Esophagus squamous epithelium (tissue), 5 donors: ENCODE data around the gene CROCC. TPM values are rescaled to one million over a fixed set of nuclear protein-coding genes. Genes with fewer than 3 reads are reported as not detected.

ENCODE experiments used
- DNase-seq: peaks from one replicate; lab custom pipeline; 2025; lab: John Stamatoyannopoulos, UW
- H3K27ac ChIP-seq, 4 donors: fragments of 200-600 bp; sonication (generic); one replicate each; pipeline ENCODE4 v1.5.1; 2016 to 2019; ENCODE audit warnings: mild to moderate bottlenecking in 1 of 4
- H3K27me3 ChIP-seq, 4 donors: fragments of 200-600 bp; sonication (generic); 1 replicate in 3 of 4; 2 replicates in 1 of 4; pipeline versions ENCODE4 v1.5.1 to v1.6.0; 2017 to 2021; ENCODE audit warnings: antibody characterized with exemption in 1 of 4
- H3K36me3 ChIP-seq, 3 donors: fragments of 200-600 bp; sonication (generic); one replicate each; pipeline ENCODE4 v1.5.1; 2016 to 2019
- H3K4me1 ChIP-seq, 3 donors: fragments of 200-600 bp; sonication (generic); one replicate each; pipeline ENCODE4 v1.5.1; 2017 to 2019
- H3K4me3 ChIP-seq, 4 donors: fragments of 200-600 bp; sonication (generic); 1 replicate in 3 of 4; 2 replicates in 1 of 4; pipeline ENCODE4 v1.5.1; 2016 to 2019; ENCODE audit warnings: mild to moderate bottlenecking in 2 of 4, moderate library complexity in 1 of 4
- H3K9me3 ChIP-seq, 3 donors: fragments of 200-600 bp; sonication (generic); one replicate each; pipeline ENCODE4 v1.5.1; 2016 to 2019
- POLR2A ChIP-seq, 4 donors: fragments of 450-650 bp; IDR thresholded peaks; one replicate each; pipeline ENCODE4 v1.6.1; 2017; ENCODE audit warnings: antibody characterized with exemption in 4 of 4, mild to moderate bottlenecking in 4 of 4, moderate library complexity in 3 of 4
- WGBS, 2 donors: methylation state at CpG; one replicate each; pipeline ENCODE4 v1.1.5; 2018; 5-methylcytosine and 5-hydroxymethylcytosine counted together
- intact Hi-C: fragments of 100-400 bp; cut with DNase I; formaldehyde crosslinking; loops from one replicate; pipeline ENCODE4 v1.15.0; 2022
- total RNA-seq, 4 donors: library from RNA; depleted of rRNA; stranded (reverse); fragments of >200 nt; gene quantifications; one replicate each; pipeline ENCODE4 v1.1.0, GENCODE V29; 2016
- TF ChIP-seq, protein P1 (sequence below), 6 experiments: fragments of 450-650 bp in 4 of 6; fragments of 200-600 bp in 2 of 6; sonication (generic) in 2 of 6; IDR thresholded peaks; one replicate each; pipeline ENCODE4 v1.5.1; 2016 to 2019; ENCODE audit warnings: antibody characterized with exemption in 6 of 6, mild to moderate bottlenecking in 4 of 6, moderate library complexity in 4 of 6
- donor health status: DM: yes; HTN: yes; CAD: no.

The CROCC gene
- total RNA-seq, 4 donors from 2014 or later, result 8.5 to 43.1 (median 30.2) TPM

DNA sequence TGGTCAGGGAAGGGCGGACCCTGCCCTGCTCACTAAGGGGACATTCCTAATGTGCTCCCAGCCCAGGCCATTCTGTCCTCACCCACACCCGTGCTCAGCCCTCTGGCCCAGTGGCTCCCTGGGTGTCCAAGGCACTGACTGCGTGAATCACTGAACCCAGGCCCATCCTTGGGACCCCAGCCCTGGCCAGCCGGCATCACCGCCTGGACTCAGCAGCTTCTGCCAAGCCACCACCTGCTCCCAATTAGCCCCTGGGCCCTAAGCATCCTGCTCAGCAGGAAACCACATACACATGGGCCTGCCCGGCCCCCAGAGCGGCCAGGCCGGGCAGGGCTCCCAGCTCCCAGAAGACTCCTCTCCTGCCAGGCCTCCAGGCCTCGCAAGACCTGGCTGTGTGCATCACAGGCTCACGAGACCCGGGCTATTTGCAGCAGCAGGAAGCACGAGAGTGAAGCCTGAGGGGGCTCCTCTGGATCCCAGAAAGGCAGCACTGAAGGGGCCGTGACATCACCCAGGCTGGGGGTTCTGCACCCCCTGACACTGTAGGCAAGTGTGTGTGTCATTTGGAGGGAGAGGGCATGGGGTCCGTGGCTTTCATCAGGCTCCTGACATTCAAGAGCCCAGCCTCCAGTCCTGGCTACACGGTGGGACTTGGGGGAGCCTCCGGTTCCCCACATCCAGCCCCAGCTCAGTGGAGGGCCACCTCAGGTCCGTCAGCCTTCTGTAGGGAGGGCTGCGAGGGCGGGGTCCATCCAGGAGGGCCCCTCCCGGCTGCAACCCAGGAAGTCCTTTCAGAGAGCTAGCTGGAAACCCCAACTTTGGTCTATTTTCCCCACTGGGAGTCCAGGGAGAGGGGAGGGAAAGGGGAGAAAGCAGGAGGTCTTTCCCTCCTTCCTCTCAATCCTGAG lies 57.1 kb downstream of the CROCC start:
- TF ChIP-seq, protein P1, sequence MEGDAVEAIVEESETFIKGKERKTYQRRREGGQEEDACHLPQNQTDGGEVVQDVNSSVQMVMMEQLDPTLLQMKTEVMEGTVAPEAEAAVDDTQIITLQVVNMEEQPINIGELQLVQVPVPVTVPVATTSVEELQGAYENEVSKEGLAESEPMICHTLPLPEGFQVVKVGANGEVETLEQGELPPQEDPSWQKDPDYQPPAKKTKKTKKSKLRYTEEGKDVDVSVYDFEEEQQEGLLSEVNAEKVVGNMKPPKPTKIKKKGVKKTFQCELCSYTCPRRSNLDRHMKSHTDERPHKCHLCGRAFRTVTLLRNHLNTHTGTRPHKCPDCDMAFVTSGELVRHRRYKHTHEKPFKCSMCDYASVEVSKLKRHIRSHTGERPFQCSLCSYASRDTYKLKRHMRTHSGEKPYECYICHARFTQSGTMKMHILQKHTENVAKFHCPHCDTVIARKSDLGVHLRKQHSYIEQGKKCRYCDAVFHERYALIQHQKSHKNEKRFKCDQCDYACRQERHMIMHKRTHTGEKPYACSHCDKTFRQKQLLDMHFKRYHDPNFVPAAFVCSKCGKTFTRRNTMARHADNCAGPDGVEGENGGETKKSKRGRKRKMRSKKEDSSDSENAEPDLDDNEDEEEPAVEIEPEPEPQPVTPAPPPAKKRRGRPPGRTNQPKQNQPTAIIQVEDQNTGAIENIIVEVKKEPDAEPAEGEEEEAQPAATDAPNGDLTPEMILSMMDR (IDR thresholded peaks at IDR 0.05), result no peak
- TF ChIP-seq POLR2A (IDR thresholded peaks at IDR 0.05), result peak in 1 of 4 donors; percentile 37
- peaks cover 11 to 62% (median 19%) of the 10 kb centered on the region in 3 donors for H3K4me1 ChIP-seq
- no peak for DNase-seq
- no peaks in the 10 kb centered on the region for H3K9me3 ChIP-seq
- intact Hi-C loops, result no loop called here
- WGBS, 2 donors, result 57% methylated on average over 2 of the region's 20 CpGs; no CpG with 5 or more reads in 1 of the 2 donors
- H3K36me3 ChIP-seq, result no peaks in the 10 kb centered on the region
- H3K27me3 ChIP-seq, result peaks cover 0 to 31% (median 0%) of the 10 kb centered on the region in 4 donors
- H3K4me3 ChIP-seq, result peak overlapping the region in 3 of 4 donors; percentile 35 to 73 (median 55)
- peak overlapping the region; percentile 13 to 78 (median 69) for H3K27ac ChIP-seq

- WGBS, 2 donors, result 7 to 23% methylated on average over 14 to 24 of the region's 44 CpGs
- no peaks in the 10 kb centered on the region for H3K9me3 ChIP-seq
- H3K36me3 ChIP-seq, result no peaks in the 10 kb centered on the region
- intact Hi-C loops, result no loop called here
- no peak for TF ChIP-seq POLR2A (IDR thresholded peaks at IDR 0.05)
- TF ChIP-seq, protein P1 (IDR thresholded peaks at IDR 0.05), result no peak
- no peak for DNase-seq
- peak overlapping the region; percentile 35 to 73 (median 46) for H3K4me3 ChIP-seq
- H3K27me3 ChIP-seq, result peaks cover 0 to 31% (median 0%) of the 10 kb centered on the region in 4 donors
- peaks cover 16 to 71% (median 23%) of the 10 kb centered on the region in 3 donors for H3K4me1 ChIP-seq
- peak overlapping the region; percentile 13 to 78 (median 69) for H3K27ac ChIP-seq
Measured at GRCh38 chr1:16979475-16980327, 58.0 kb downstream of the CROCC start.

- WGBS, 2 donors, result 24 to 35% methylated on average over 6 of the region's 53 CpGs
- no peak for DNase-seq
- H3K36me3 ChIP-seq, result peaks cover 0 to 2% (median 0%) of the 10 kb centered on the region in 3 donors
- no peak for TF ChIP-seq POLR2A (IDR thresholded peaks at IDR 0.05)
- TF ChIP-seq, protein P1 (IDR thresholded peaks at IDR 0.05), result no peak
- H3K27me3 ChIP-seq, result peaks cover 0 to 31% (median 0%) of the 10 kb centered on the region in 4 donors
- H3K4me1 ChIP-seq, result peaks cover 16 to 67% (median 25%) of the 10 kb centered on the region in 3 donors
- peak within 1 kb of the TSS; percentile 35 to 73 (median 46) for H3K4me3 ChIP-seq
- intact Hi-C loops, result no loop called here
- no peaks in the 10 kb centered on the region for H3K9me3 ChIP-seq
- peak within 1 kb of the TSS; percentile 30 to 78 (median 69) for H3K27ac ChIP-seq
Measured at GRCh38 chr1:16980473-16981268, 58.9 kb downstream of the CROCC start, which contains the start of gene MFAP2. Gene MFAP2 (minus strand): TSS chr1:16980620. CDS start chr1:16978273, 2,347 bp downstream.

DNA sequence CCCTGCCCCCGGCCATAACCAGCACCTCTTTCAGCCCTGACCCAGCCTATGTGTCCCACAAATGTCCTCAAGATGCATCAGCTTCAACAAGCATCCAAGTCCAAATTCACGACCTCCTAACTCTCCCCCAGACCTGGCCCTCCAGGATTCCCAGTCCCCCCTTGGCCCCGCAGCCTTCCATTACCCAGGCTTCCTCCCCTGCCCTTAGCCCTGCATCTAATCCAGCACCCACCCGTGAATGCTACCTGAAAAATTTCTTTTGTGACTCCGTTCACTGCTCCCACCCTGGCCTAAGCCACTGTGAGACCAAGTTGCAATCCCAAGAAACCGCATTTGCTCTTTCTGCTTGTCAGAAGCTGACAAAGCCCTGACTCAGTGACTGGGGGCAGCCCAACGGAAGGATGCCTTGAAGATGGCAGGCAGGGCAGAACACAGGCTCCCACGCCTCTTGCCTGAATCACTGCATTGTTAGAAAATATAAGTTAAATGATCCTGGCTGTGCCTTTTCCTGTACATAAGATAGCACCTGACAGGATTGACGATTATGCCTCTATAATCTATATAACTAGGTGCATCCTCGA lies 59.6 kb downstream of the CROCC start:
- intact Hi-C loops, result no loop called here
- H3K27ac ChIP-seq, result no peak overlapping the region
- H3K4me1 ChIP-seq, result peaks cover 16 to 60% (median 25%) of the 10 kb centered on the region in 3 donors

More for the DNA sequence above, 59.6 kb downstream of the CROCC start:
- H3K27me3 ChIP-seq, result peaks cover 0 to 31% (median 0%) of the 10 kb centered on the region in 4 donors
- no peak for DNase-seq
- peaks cover 0 to 9% (median 0%) of the 10 kb centered on the region in 3 donors for H3K36me3 ChIP-seq
- 57 to 77% methylated on average over 10 of the region's 10 CpGs for WGBS, 2 donors
- no peak overlapping the region for H3K4me3 ChIP-seq
- H3K9me3 ChIP-seq, result no peaks in the 10 kb centered on the region
- TF ChIP-seq, protein P1 (IDR thresholded peaks at IDR 0.05), result no peak
- TF ChIP-seq POLR2A (IDR thresholded peaks at IDR 0.05), result no peak
